ENCODE results near the gene STK38L. TPM values are rescaled to one million over a fixed set of nuclear protein-coding genes. Genes with fewer than 3 reads are reported as not detected.

Gene STK38L
- total and polyA plus RNA-seq, 2 of the 4 experiments (the other 2 are of a cell fraction): 5.1 to 7.2 TPM

GRCh38 chr12:27359578-27360340 lies 115.7 kb downstream of the STK38L start:
- H3K36me3 ChIP-seq (ENCODE audit: control insufficient read depth, insufficient read depth, low read length): no peaks in the 10 kb centered on the region
- intact Hi-C loops (cut with micrococcal nuclease) (loop anchor here (1.0 kb wide), 1 partner anchor 16 kb away; no protein-coding TSS in a partner anchor), dilution Hi-C loops (cut with HindIII; ENCODE audit: low sequenced_read_pairs, unreplicated experiment) (no loop called here), in situ Hi-C loops (cut with MboI; ENCODE audit: low sequenced_read_pairs) (no loop called here)
- H2AFZ ChIP-seq (replicated peaks; ENCODE audit: low read length, poor library complexity): no peak overlapping the region
- no TSS peak for BruUV-seq (replicated peaks)
- ChIA-PET CTCF (no interaction called here), POLR2A (ENCODE audit: unreplicated experiment) (no interaction called here)
- H2BK120ac ChIP-seq (ENCODE audit: low read depth, low read length): peak overlapping the region; percentile 80; the same call in 1 of the 2 replicates
- peaks cover 16% of the 10 kb centered on the region for H3K4me1 ChIP-seq (ENCODE audit: control insufficient read depth, insufficient read depth, low read length)
- no peak overlapping the region for H3K56ac ChIP-seq (ENCODE audit: extremely low read depth, insufficient read depth, low read length)
- peak overlapping the region; percentile 82; the same call in 1 of the 2 replicates for H3K18ac ChIP-seq (ENCODE audit: low read depth, low read length)
- TF ChIP-seq RFX5 (IDR thresholded peaks at IDR 0.05; ENCODE audit: low read depth, low read length) (no peak), CTCF (conservative IDR thresholded peaks at IDR 0.05; ENCODE audit: low read depth, low read length) (no peak), MAZ (IDR thresholded peaks at IDR 0.05; ENCODE audit: borderline replicate concordance, low read depth, low read length) (no peak)
- TF ChIP-seq, protein P1, sequence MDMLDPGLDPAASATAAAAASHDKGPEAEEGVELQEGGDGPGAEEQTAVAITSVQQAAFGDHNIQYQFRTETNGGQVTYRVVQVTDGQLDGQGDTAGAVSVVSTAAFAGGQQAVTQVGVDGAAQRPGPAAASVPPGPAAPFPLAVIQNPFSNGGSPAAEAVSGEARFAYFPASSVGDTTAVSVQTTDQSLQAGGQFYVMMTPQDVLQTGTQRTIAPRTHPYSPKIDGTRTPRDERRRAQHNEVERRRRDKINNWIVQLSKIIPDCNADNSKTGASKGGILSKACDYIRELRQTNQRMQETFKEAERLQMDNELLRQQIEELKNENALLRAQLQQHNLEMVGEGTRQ (IDR thresholded peaks at IDR 0.05; ENCODE audit: low read depth, low read length): no peak
- TF ChIP-seq, protein P2, sequence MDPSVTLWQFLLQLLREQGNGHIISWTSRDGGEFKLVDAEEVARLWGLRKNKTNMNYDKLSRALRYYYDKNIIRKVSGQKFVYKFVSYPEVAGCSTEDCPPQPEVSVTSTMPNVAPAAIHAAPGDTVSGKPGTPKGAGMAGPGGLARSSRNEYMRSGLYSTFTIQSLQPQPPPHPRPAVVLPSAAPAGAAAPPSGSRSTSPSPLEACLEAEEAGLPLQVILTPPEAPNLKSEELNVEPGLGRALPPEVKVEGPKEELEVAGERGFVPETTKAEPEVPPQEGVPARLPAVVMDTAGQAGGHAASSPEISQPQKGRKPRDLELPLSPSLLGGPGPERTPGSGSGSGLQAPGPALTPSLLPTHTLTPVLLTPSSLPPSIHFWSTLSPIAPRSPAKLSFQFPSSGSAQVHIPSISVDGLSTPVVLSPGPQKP (IDR thresholded peaks at IDR 0.05; ENCODE audit: borderline replicate concordance, low read depth, low read length): no peak
- H4K5ac ChIP-seq (ENCODE audit: low read depth, low read length): no peak overlapping the region; the same call in 1 of the 2 replicates
- H3K4me3 ChIP-seq (ENCODE audit: insufficient read depth, low read depth, low read length): no peak overlapping the region
- H2BK5ac ChIP-seq (ENCODE audit: low read depth, low read length, poor library complexity, severe bottlenecking): peak overlapping the region; percentile 49
- peak overlapping the region; percentile 63; the same call in 1 of the 2 replicates for H3K4me2 ChIP-seq (ENCODE audit: low read depth, low read length)
- peak overlapping the region; percentile 92 for H3K14ac ChIP-seq (replicated peaks; ENCODE audit: low read depth, low read length)
- H2AK9ac ChIP-seq (replicated peaks; ENCODE audit: low read depth, low read length, poor library complexity): no peak overlapping the region
- H4K91ac ChIP-seq (ENCODE audit: insufficient read depth, low read depth, low read length): no peak overlapping the region; the same call in 1 of the 2 replicates
- H4K8ac ChIP-seq (ENCODE audit: low read depth in 2 of 2, low read length in 2 of 2): peak overlapping the region in 1 of 2 experiments; percentile 64; a peak in 2 of 4 replicates
- no CpG with 5 or more reads among the region's 3 CpGs for WGBS, 2 experiments (ENCODE audit: extremely low coverage in 2 of 2, insufficient read length in 1 of 2)
- H3K27ac ChIP-seq (ENCODE audit: insufficient read depth, low read length): no peak overlapping the region
- DNase-seq: peak; percentile 43
- peak overlapping the region; percentile 37 for H3K4ac ChIP-seq (ENCODE audit: low read depth, low read length)
- no peak overlapping the region for H2BK20ac ChIP-seq (ENCODE audit: low read depth, low read length)
- no peaks in the 10 kb centered on the region for H3K9me3 ChIP-seq (ENCODE audit: control insufficient read depth, insufficient read depth, low read length)
- peaks cover 12% of the 10 kb centered on the region for H3K9me1 ChIP-seq (ENCODE audit: insufficient read depth, low read length)
- no peaks in the 10 kb centered on the region for H4K20me1 ChIP-seq (ENCODE audit: insufficient read depth, low read length)
- H3K27me3 ChIP-seq (ENCODE audit: control insufficient read depth, insufficient read depth, low read length): no peaks in the 10 kb centered on the region
- no peak overlapping the region for H3K23ac ChIP-seq (ENCODE audit: low read depth, low read length)
- H3K79me1 ChIP-seq (ENCODE audit: low read depth in 1 of 2, low read length in 2 of 2): peaks cover 28 to 60% of the 10 kb centered on the region in 2 experiments
- H2BK15ac ChIP-seq (ENCODE audit: low read depth, low read length): peak overlapping the region; percentile 27; the same call in 1 of the 3 replicates
- no peak overlapping the region for H3K9ac ChIP-seq (ENCODE audit: low read depth, low read length)
- H2AK5ac ChIP-seq (ENCODE audit: low read depth, low read length): peak overlapping the region; percentile 9; the same call in 1 of the 2 replicates
- no peak; the same call in 1 of the 2 replicates for ATAC-seq (ENCODE audit: low read depth)

Measured in IMR-90 (cell line).